Esophagus squamous epithelium (tissue), 5 donors: Measurements from ENCODE around the gene KIF14. TPM values are rescaled to one million over a fixed set of nuclear protein-coding genes. Genes with fewer than 3 reads are reported as not detected.

Source experiments
- DNase-seq: peaks from one replicate; lab custom pipeline; 2025; lab: John Stamatoyannopoulos, UW
- H3K27ac ChIP-seq, 4 donors: fragments of 200-600 bp; sonication (generic); one replicate each; pipeline ENCODE4 v1.5.1; 2016 to 2019; ENCODE audit warnings: mild to moderate bottlenecking in 1 of 4
- H3K27me3 ChIP-seq, 4 donors: fragments of 200-600 bp; sonication (generic); 1 replicate in 3 of 4; 2 replicates in 1 of 4; pipeline versions ENCODE4 v1.5.1 to v1.6.0; 2017 to 2021; ENCODE audit warnings: antibody characterized with exemption in 1 of 4
- H3K36me3 ChIP-seq, 3 donors: fragments of 200-600 bp; sonication (generic); one replicate each; pipeline ENCODE4 v1.5.1; 2016 to 2019
- H3K4me1 ChIP-seq, 3 donors: fragments of 200-600 bp; sonication (generic); one replicate each; pipeline ENCODE4 v1.5.1; 2017 to 2019
- H3K4me3 ChIP-seq, 4 donors: fragments of 200-600 bp; sonication (generic); 1 replicate in 3 of 4; 2 replicates in 1 of 4; pipeline ENCODE4 v1.5.1; 2016 to 2019; ENCODE audit warnings: mild to moderate bottlenecking in 2 of 4, moderate library complexity in 1 of 4
- H3K9me3 ChIP-seq, 3 donors: fragments of 200-600 bp; sonication (generic); one replicate each; pipeline ENCODE4 v1.5.1; 2016 to 2019
- CTCF ChIP-seq, 6 experiments: fragments of 450-650 bp in 4 of 6; fragments of 200-600 bp in 2 of 6; sonication (generic) in 2 of 6; IDR thresholded peaks; one replicate each; pipeline ENCODE4 v1.5.1; 2016 to 2019; ENCODE audit warnings: antibody characterized with exemption in 6 of 6, mild to moderate bottlenecking in 4 of 6, moderate library complexity in 4 of 6
- POLR2A ChIP-seq, 4 donors: fragments of 450-650 bp; IDR thresholded peaks; one replicate each; pipeline ENCODE4 v1.6.1; 2017; ENCODE audit warnings: antibody characterized with exemption in 4 of 4, mild to moderate bottlenecking in 4 of 4, moderate library complexity in 3 of 4
- WGBS, 2 donors: methylation state at CpG; one replicate each; pipeline ENCODE4 v1.1.5; 2018; 5-methylcytosine and 5-hydroxymethylcytosine counted together
- intact Hi-C: fragments of 100-400 bp; cut with DNase I; formaldehyde crosslinking; loops from one replicate; pipeline ENCODE4 v1.15.0; 2022
- total RNA-seq, 4 donors: library from RNA; depleted of rRNA; stranded (reverse); fragments of >200 nt; gene quantifications; one replicate each; pipeline ENCODE4 v1.1.0, GENCODE V29; 2016
- donor health status: DM: yes; HTN: yes; CAD: no.

The KIF14 gene
- total RNA-seq, 4 donors from 2014 or later: 1.5 to 5.8 (median 3.1) TPM

GRCh38 chr1:200640963-200641401 is 20.4 kb upstream of the KIF14 start:
- Histone ChIP-seq H3K9me3 (no peaks in the 10 kb centered on the region), H3K4me1 (peaks cover 6 to 38% (median 15%) of the 10 kb centered on the region in 3 donors), H3K36me3 (peaks cover 0 to 25% (median 0%) of the 10 kb centered on the region in 3 donors), H3K27ac (peak overlapping the region; percentile 53 to 85 (median 78)), H3K4me3 (no peak overlapping the region), H3K27me3 (no peaks in the 10 kb centered on the region)
- intact Hi-C loops: no loop called here
- TF ChIP-seq CTCF (IDR thresholded peaks at IDR 0.05) (no peak), POLR2A (IDR thresholded peaks at IDR 0.05) (no peak)
- WGBS, 2 donors: 30 to 54% methylated on average over 5 of the region's 5 CpGs
- DNase-seq: no peak

GRCh38 chr1:200640373-200640962 is 19.9 kb upstream of the KIF14 start:
- no peak for TF ChIP-seq POLR2A (IDR thresholded peaks at IDR 0.05)
- TF ChIP-seq CTCF (IDR thresholded peaks at IDR 0.05): no peak
- Histone ChIP-seq H3K4me3 (no peak overlapping the region), H3K4me1 (peaks cover 6 to 38% (median 15%) of the 10 kb centered on the region in 3 donors), H3K9me3 (no peaks in the 10 kb centered on the region), H3K27ac (peak overlapping the region; percentile 53 to 85 (median 78)), H3K27me3 (no peaks in the 10 kb centered on the region), H3K36me3 (peaks cover 0 to 20% (median 0%) of the 10 kb centered on the region in 3 donors)
- 75 to 91% methylated on average over 4 of the region's 4 CpGs for WGBS, 2 donors
- DNase-seq: no peak
- intact Hi-C loops: no loop called here

GRCh38 chr1:200638073-200638472 is 17.5 kb upstream of the KIF14 start:
- Histone ChIP-seq H3K4me3 (no peak overlapping the region), H3K27ac (no peak overlapping the region), H3K4me1 (peaks cover 6 to 33% (median 15%) of the 10 kb centered on the region in 3 donors), H3K9me3 (no peaks in the 10 kb centered on the region), H3K36me3 (peaks cover 0 to 3% (median 0%) of the 10 kb centered on the region in 3 donors), H3K27me3 (no peaks in the 10 kb centered on the region)
- TF ChIP-seq POLR2A (IDR thresholded peaks at IDR 0.05) (no peak), CTCF (IDR thresholded peaks at IDR 0.05) (no peak)
- 79 to 86% methylated on average over 7 of the region's 7 CpGs for WGBS, 2 donors
- intact Hi-C loops: no loop called here
- DNase-seq: no peak

GRCh38 chr1:200636681-200637080 is 16.1 kb upstream of the KIF14 start:
- TF ChIP-seq POLR2A (IDR thresholded peaks at IDR 0.05) (no peak), CTCF (IDR thresholded peaks at IDR 0.05) (no peak)
- Histone ChIP-seq H3K9me3 (no peaks in the 10 kb centered on the region), H3K4me1 (peaks cover 6 to 24% (median 15%) of the 10 kb centered on the region in 3 donors), H3K27ac (no peak overlapping the region), H3K36me3 (no peaks in the 10 kb centered on the region), H3K27me3 (no peaks in the 10 kb centered on the region), H3K4me3 (no peak overlapping the region)
- WGBS, 2 donors: 96% methylated on average over 2 of the region's 2 CpGs
- intact Hi-C loops: no loop called here
- no peak for DNase-seq

- intact Hi-C loops: no loop called here
- no peaks in the 10 kb centered on the region for H3K36me3 ChIP-seq
- H3K27me3 ChIP-seq: no peaks in the 10 kb centered on the region
- 57 to 69% methylated on average over 1 to 2 of the region's 2 CpGs for WGBS, 2 donors
- H3K4me1 ChIP-seq: peaks cover 0 to 2% (median 0%) of the 10 kb centered on the region in 3 donors
- no peak overlapping the region for H3K27ac ChIP-seq
- DNase-seq: no peak
- H3K9me3 ChIP-seq: no peaks in the 10 kb centered on the region
- no peak overlapping the region for H3K4me3 ChIP-seq
- TF ChIP-seq CTCF (IDR thresholded peaks at IDR 0.05) (no peak), POLR2A (IDR thresholded peaks at IDR 0.05) (no peak)
These were observed 13.9 kb upstream of the KIF14 start for GRCh38 chr1:200634261-200635122.
